Muscle of leg (tissue), 11 donors: Measurements from ENCODE around the gene HTR4. TPM values are rescaled to one million over a fixed set of nuclear protein-coding genes. Genes with fewer than 3 reads are reported as not detected.
"Not testable (repeated sequence)": the region's sequence is repeated elsewhere in the genome, so short reads cannot be mapped to it uniquely, and the experiment has no call there.

ENCODE experiments used
- DNase-seq: peaks from one replicate; pipeline ENCODE4 v3.0.0; 2013
- H3K27ac ChIP-seq: one replicate; pipeline ENCODE4 v1.5.1; 2013; ENCODE audit warnings: mild to moderate bottlenecking, low read length, control low read depth
- H3K27me3 ChIP-seq: one replicate; pipeline ENCODE4 v1.6.1; 2013; ENCODE audit warnings: low read length; ENCODE audit not compliant: control insufficient read depth, insufficient read depth
- H3K36me3 ChIP-seq: one replicate; pipeline ENCODE4 v1.6.1; 2013; ENCODE audit warnings: low read length; ENCODE audit not compliant: control insufficient read depth, insufficient read depth
- H3K4me1 ChIP-seq: one replicate; pipeline ENCODE4 v1.6.1; 2013; ENCODE audit warnings: low read length; ENCODE audit not compliant: control insufficient read depth, insufficient read depth
- H3K4me3 ChIP-seq: one replicate; pipeline ENCODE4 v1.5.1; 2013; ENCODE audit warnings: low read length, control low read depth
- H3K9me3 ChIP-seq: replicated peaks from 2 replicates; pipeline ENCODE4 v1.6.1; 2013; ENCODE audit warnings: low read depth, low read length; ENCODE audit not compliant: control insufficient read depth
- WGBS: methylation state at CpG from one replicate; pipeline ENCODE4 v1.1.5; 2013; ENCODE audit warnings: missing lambda C conversion rate; ENCODE audit not compliant: insufficient coverage; 5-methylcytosine and 5-hydroxymethylcytosine counted together
- polyA plus RNA-seq, 8 donors: library from polyadenylated mRNA; unstranded; fragments of 120-200 nt; gene quantifications; one replicate each; pipeline versions ENCODE4 v1.2.1 to v1.2.3, GENCODE V29; 2013; ENCODE audit warnings: inconsistent platforms in 1 of 8, low replicate concordance in 1 of 8; ENCODE audit not compliant: insufficient read length in 8 of 8, insufficient read depth in 1 of 8
- total RNA-seq: library from RNA; stranded (reverse); fragments of 120-200 nt; gene quantifications from one replicate; pipeline ENCODE4 v1.2.4, GENCODE V29; 2013

HTR4 gene
- total and polyA plus RNA-seq, 9 donors = 0.07 TPM; not detected in 8

- no peak overlapping the region for H3K4me3 ChIP-seq
- WGBS = 17% methylated on average over 2 of the region's 3 CpGs
- H3K27ac ChIP-seq = no peak overlapping the region
- H3K27me3 ChIP-seq = no peaks in the 10 kb centered on the region
- H3K36me3 ChIP-seq = no peaks in the 10 kb centered on the region
- no peaks in the 10 kb centered on the region for H3K4me1 ChIP-seq
- H3K9me3 ChIP-seq = no peaks in the 10 kb centered on the region
- no peak for DNase-seq
These were observed 33.1 kb upstream of the HTR4 start for GRCh38 chr5:148687427-148687826.

GRCh38 chr5:148686660-148687059 lies 32.3 kb upstream of the HTR4 start:
- Histone ChIP-seq H3K27me3 (no peaks in the 10 kb centered on the region), H3K36me3 (no peaks in the 10 kb centered on the region), H3K4me3 (no peak overlapping the region), H3K27ac (no peak overlapping the region), H3K4me1 (no peaks in the 10 kb centered on the region), H3K9me3 (no peaks in the 10 kb centered on the region)
- no peak for DNase-seq

- H3K27ac ChIP-seq = no peak overlapping the region
- no peak for DNase-seq
These were observed 31.3 kb upstream of the HTR4 start for GRCh38 chr5:148685520-148686134.

GRCh38 chr5:148684528-148684927 lies 30.2 kb upstream of the HTR4 start:
- H3K36me3 ChIP-seq = no peaks in the 10 kb centered on the region
- no peaks in the 10 kb centered on the region for H3K4me1 ChIP-seq
- WGBS = no CpG with 5 or more reads among the region's 2 CpGs
- H3K9me3 ChIP-seq = no peaks in the 10 kb centered on the region
- no peak overlapping the region for H3K4me3 ChIP-seq
- H3K27ac ChIP-seq = no peak overlapping the region
- no peak for DNase-seq
- H3K27me3 ChIP-seq = no peaks in the 10 kb centered on the region

More at GRCh38 chr5:148685520-148686134, 31.3 kb upstream of the HTR4 start:
- no peaks in the 10 kb centered on the region for H3K27me3 ChIP-seq
- H3K36me3 ChIP-seq = no peaks in the 10 kb centered on the region
- H3K9me3 ChIP-seq = no peaks in the 10 kb centered on the region
- 50% methylated on average over 1 of the region's 3 CpGs for WGBS
- no peak overlapping the region for H3K4me3 ChIP-seq
- no peaks in the 10 kb centered on the region for H3K4me1 ChIP-seq

GRCh38 chr5:148683651-148684050 lies 29.3 kb upstream of the HTR4 start:
- no peaks in the 10 kb centered on the region for H3K36me3 ChIP-seq
- no peak overlapping the region for H3K27ac ChIP-seq
- H3K4me3 ChIP-seq = no peak overlapping the region
- no peaks in the 10 kb centered on the region for H3K9me3 ChIP-seq
- DNase-seq = no peak
- no CpG with 5 or more reads among the region's 2 CpGs for WGBS
- no peaks in the 10 kb centered on the region for H3K27me3 ChIP-seq
- no peaks in the 10 kb centered on the region for H3K4me1 ChIP-seq

GRCh38 chr5:148682058-148683026 lies 28.0 kb upstream of the HTR4 start:
- WGBS = no CpG with 5 or more reads among the region's 8 CpGs
- Histone ChIP-seq H3K4me3 (no peak overlapping the region), H3K27me3 (no peaks in the 10 kb centered on the region), H3K27ac (no peak overlapping the region), H3K36me3 (no peaks in the 10 kb centered on the region), H3K4me1 (no peaks in the 10 kb centered on the region), H3K9me3 (no peaks in the 10 kb centered on the region)
- no peak for DNase-seq

GRCh38 chr5:148681157-148682057 lies 27.1 kb upstream of the HTR4 start:
- no peaks in the 10 kb centered on the region for H3K9me3 ChIP-seq
- 50% methylated on average over 1 of the region's 6 CpGs for WGBS
- H3K4me1 ChIP-seq = no peaks in the 10 kb centered on the region
- H3K27ac ChIP-seq = no peak overlapping the region
- H3K4me3 ChIP-seq = no peak overlapping the region
- no peaks in the 10 kb centered on the region for H3K36me3 ChIP-seq
- DNase-seq = no peak
- no peaks in the 10 kb centered on the region for H3K27me3 ChIP-seq

- H3K27ac ChIP-seq, H3K36me3 ChIP-seq, H3K4me3 ChIP-seq, H3K4me1 ChIP-seq, H3K27me3 ChIP-seq, H3K9me3 ChIP-seq, DNase-seq: not testable (repeated sequence)
- 100% methylated on average over 1 of the region's 6 CpGs for WGBS
These were observed 19.4 kb upstream of the HTR4 start for GRCh38 chr5:148673704-148674103.

GRCh38 chr5:148666353-148666752 lies 12.0 kb upstream of the HTR4 start:
- no peak for DNase-seq
- Histone ChIP-seq H3K36me3 (no peaks in the 10 kb centered on the region), H3K4me3 (no peak overlapping the region), H3K27me3 (no peaks in the 10 kb centered on the region), H3K27ac (no peak overlapping the region), H3K9me3 (no peaks in the 10 kb centered on the region), H3K4me1 (no peaks in the 10 kb centered on the region)
- no CpG with 5 or more reads among the region's 4 CpGs for WGBS

GRCh38 chr5:148665431-148665830 lies 11.1 kb upstream of the HTR4 start:
- Histone ChIP-seq H3K27ac (no peak overlapping the region), H3K9me3 (no peaks in the 10 kb centered on the region), H3K4me3 (no peak overlapping the region), H3K27me3 (no peaks in the 10 kb centered on the region), H3K4me1 (no peaks in the 10 kb centered on the region), H3K36me3 (no peaks in the 10 kb centered on the region)
- WGBS = 81% methylated on average over 5 of the region's 7 CpGs
- no peak for DNase-seq
